SK-MEL-5 (cell line): Measurements from ENCODE around the gene UBR3. TPM values are rescaled to one million over a fixed set of nuclear protein-coding genes. Genes with fewer than 3 reads are reported as not detected.
"Not testable (repeated sequence)": the region's sequence is repeated elsewhere in the genome, so short reads cannot be mapped to it uniquely, and the experiment has no call there.

ENCODE experiments used
- DNase-seq: peaks from one replicate; pipeline ENCODE4 v3.0.0-alpha.2; 2016; ENCODE audit warnings: low read depth, low spot score
- in situ Hi-C: cut with HindIII; loops from 2 replicates; pipeline ENCODE4 v1.10.0; 2016; ENCODE audit warnings: low sequenced_read_pairs, high pct_unique_total_duplicates, low pct_unique_long_range_greater_than_20kb
- polyA plus RNA-seq, 2 experiments: library from polyadenylated mRNA; depleted of rRNA; stranded (reverse); fragments of >200 nt; gene quantifications; 2 replicates each; pipeline ENCODE4 v1.2.3, GENCODE V29; 2015
- total RNA-seq: library from RNA; depleted of rRNA; stranded (reverse); fragments of >200 nt; shearing (Covaris generic); gene quantifications from 2 replicates; pipeline ENCODE4 v1.2.3, GENCODE V29; 2014; rRNA removed

UBR3 gene, protein sequence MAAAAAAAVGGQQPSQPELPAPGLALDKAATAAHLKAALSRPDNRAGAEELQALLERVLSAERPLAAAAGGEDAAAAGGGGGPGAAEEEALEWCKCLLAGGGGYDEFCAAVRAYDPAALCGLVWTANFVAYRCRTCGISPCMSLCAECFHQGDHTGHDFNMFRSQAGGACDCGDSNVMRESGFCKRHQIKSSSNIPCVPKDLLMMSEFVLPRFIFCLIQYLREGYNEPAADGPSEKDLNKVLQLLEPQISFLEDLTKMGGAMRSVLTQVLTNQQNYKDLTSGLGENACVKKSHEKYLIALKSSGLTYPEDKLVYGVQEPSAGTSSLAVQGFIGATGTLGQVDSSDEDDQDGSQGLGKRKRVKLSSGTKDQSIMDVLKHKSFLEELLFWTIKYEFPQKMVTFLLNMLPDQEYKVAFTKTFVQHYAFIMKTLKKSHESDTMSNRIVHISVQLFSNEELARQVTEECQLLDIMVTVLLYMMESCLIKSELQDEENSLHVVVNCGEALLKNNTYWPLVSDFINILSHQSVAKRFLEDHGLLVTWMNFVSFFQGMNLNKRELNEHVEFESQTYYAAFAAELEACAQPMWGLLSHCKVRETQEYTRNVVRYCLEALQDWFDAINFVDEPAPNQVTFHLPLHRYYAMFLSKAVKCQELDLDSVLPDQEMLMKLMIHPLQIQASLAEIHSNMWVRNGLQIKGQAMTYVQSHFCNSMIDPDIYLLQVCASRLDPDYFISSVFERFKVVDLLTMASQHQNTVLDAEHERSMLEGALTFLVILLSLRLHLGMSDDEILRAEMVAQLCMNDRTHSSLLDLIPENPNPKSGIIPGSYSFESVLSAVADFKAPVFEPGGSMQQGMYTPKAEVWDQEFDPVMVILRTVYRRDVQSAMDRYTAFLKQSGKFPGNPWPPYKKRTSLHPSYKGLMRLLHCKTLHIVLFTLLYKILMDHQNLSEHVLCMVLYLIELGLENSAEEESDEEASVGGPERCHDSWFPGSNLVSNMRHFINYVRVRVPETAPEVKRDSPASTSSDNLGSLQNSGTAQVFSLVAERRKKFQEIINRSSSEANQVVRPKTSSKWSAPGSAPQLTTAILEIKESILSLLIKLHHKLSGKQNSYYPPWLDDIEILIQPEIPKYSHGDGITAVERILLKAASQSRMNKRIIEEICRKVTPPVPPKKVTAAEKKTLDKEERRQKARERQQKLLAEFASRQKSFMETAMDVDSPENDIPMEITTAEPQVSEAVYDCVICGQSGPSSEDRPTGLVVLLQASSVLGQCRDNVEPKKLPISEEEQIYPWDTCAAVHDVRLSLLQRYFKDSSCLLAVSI (N-terminal part only)
- total RNA-seq, result 14.7 and 16.3 TPM in 2 replicates
- polyA plus RNA-seq (2015; cell fraction: cytosol; rRNA removed), result 12.0 and 16.4 TPM in 2 replicates
- 15.1 and 24.4 TPM in 2 replicates for polyA plus RNA-seq (2015; cell fraction: nucleus; rRNA removed)

DNA sequence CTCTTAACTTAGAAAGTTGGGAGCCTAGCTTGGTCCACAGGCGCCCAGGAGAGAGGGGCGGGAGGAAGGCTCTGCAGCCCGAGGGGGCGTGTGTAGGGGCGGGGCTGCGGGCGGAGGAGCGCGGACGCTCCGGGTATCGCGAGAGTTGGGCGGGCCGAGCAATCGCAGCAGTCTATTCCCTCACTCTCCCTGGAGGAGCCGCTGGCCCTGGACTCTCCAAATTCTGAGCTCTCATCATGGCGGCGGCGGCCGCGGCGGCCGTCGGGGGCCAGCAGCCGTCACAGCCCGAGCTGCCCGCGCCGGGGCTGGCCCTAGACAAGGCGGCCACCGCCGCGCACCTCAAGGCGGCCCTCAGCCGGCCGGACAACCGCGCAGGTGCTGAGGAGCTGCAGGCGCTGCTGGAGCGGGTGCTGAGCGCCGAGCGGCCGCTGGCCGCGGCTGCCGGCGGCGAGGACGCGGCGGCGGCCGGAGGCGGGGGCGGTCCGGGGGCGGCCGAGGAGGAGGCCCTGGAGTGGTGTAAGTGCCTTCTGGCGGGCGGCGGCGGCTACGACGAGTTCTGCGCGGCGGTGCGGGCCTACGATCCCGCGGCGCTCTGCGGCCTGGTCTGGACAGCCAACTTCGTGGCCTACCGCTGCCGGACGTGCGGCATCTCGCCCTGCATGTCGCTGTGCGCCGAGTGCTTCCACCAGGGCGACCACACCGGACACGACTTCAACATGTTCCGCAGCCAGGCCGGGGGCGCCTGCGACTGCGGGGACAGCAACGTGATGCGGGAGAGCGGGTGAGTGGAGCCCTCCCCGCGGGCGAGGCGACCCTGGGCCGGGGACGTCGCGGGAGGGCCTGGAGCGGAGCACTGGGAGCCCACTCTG is at the start of gene UBR3:
Gene UBR3, plus strand, starts transcription at position 183 of the 869 bp plus-strand sequence. Its CDS starts 54 bp downstream, at position 237.
- peak; percentile 91 for DNase-seq
- in situ Hi-C loops, result no loop called here

DNA sequence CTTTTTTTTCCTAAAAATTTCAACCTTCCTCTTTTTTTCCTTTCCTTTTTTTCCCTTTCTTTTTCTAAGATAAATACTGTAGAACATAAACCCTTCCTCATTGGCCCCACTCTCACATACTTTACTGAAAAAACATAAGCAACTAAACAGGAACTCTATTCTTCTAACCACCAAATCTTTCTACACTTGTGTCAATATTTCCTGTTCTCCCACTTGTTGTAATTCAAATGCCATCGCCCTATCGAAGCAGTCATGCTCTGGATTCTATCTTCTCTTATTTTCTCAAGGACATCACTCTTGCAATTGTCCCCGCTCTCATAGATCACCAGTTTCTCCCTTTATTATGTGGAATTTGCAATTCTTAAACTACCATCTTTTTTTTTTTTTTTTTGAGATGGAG is 48.8 kb upstream of the UBR3 start:
- in situ Hi-C loops, result no loop called here

DNA sequence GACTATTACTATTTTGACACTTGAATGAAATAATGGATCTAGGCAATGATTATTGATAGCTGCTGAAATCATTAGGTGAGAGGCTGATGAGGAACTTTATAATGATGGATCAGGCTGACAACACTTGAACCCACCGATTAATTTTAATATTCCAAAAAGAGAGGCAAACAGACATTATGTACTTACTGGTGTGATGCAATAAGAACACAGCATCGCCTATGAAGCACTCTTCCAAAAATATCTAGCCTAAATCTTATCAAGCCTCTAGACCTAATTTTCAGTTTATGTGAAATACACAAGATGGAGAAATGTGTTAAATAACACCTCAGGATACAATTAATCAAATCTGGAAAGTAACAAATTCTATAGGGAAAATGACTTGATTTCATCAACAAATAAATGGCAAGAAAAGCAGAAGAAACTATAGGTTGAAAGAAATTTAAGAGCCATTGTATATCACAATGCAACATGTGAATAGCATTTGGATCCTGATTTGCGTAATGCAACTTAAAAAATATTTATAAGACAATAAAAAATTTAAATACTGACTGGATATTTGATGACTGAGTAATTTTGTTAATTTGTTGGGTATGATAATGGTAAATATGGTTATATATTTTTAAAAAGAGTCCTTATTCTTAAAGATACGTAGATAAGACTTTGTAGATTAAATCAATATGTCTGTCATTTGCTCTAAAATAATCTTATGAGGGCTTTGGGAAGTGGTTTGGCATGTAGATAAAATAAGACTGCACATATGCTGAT is 45.8 kb upstream of the UBR3 start:
- no peak for DNase-seq

More for the DNA sequence above, 48.8 kb upstream of the UBR3 start:
- DNase-seq, result no peak

DNA sequence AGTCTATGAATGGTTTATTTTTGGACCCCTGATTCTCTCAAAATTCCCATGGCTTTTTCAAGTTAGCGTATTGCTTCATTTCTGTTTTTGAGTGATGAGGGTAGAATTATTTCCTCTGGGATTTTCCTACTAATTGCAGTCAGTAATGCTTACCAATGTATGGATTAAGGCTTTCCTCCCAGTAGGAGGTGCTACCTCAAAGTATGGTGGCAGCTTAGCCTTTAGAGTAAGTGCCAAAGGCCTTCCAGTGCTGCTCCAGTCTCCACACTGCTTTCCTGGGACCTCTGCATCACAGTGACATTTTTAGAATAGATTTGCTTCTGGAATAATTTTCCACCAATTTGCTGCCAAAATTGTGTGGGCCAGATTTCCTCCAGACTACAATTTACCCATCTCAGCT is 44.7 kb upstream of the UBR3 start:
- no peak for DNase-seq
- in situ Hi-C loops, result no loop called here

More for the DNA sequence above, 45.8 kb upstream of the UBR3 start:
- in situ Hi-C loops, result no loop called here

DNA sequence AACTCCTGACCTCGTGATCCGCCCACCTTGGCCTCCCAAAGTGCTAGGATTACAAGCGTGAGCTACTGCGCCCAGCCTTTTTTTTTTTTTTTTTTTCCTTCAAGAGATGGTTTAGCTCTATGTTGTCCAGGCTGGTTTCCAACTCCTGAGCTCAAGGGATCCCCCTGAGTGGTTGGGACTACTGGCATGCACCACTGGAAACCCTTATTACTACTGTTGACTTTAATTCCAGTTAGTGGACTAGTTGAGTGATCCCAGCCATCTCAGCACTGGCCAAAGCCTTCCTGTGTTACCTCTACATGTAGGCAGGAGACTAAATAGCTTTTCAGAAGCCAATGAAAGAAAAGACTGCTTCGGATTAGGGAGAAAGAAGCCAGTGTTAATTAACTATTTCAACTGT is 36.7 kb upstream of the UBR3 start:
- no peak for DNase-seq
- in situ Hi-C loops, result no loop called here

DNA sequence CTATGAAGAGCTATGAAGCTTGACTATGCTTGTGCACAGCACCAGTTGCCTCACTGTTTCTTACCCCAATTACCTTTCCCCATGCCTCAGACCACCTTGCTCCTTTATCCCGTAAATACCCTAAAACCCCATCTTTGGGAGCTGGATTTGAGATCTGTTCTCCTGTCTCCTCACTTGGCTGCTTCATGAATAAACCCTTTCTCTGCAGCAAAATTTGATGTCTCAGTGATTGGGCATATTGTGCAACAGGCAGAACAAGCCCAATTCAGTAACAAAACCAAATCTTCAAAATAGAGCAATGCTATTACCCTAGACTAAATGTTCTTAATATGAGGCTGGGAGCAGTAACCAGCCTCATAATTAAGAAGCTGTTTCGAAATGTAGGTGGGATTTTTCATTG is 32.1 kb upstream of the UBR3 start:
- DNase-seq, result no peak
- in situ Hi-C loops, result no loop called here

DNA sequence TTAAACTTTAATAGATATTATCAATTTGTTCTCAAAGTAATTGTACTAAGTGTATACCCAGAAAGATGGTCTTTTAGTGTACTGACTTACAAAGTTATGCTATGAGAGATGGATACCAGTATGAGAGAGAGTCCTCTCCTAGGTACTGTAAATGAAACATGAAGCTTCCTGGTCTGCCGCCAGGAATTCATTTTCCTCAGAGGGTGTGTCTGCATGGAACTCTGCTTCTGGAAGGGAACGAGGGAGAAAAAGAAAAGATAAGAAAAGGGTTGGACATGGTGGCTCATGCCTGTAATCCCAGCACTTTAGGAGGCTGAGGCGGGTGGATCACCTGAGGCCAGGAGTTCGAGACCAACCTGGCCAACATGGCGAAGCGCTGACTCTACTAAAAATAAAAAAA is 30.8 kb upstream of the UBR3 start:
- no peak for DNase-seq
- in situ Hi-C loops, result no loop called here

DNA sequence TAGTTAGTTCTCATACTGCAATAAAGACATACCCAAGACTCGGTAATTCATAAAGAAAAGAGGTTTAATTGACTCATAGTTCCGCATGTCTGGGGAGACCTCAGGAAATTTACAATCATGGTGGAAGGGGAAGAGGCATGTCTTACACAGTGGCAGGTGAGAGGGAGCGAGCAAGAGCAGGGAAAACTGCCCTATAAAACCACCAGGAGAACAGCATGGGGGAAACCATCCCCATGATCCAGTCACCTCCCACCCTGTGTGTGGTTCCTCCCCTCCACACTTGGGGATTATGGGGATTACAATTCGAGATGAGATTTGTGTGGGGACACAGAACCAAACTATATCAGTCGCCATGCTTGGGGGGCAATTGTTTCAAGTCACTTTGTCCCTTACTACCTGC is 29.7 kb upstream of the UBR3 start:
- in situ Hi-C loops, result no loop called here
- DNase-seq, result no peak

DNA sequence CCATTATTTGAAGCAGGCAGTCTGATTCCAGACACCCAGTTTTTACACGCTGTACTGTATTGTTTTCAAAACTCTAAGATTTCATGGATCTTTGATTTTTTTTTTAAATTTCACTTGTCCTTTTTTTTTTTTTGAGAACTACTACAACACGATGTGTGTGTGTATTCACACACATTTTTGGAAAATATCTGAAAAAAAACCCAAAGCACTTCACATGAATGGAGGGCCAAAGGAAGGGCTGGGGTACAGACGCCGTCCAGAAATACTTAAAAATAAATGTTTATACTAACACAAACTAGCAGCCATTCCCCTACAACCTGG is 28.9 kb upstream of the UBR3 start:
- DNase-seq, result no peak
- in situ Hi-C loops, result no loop called here

DNA sequence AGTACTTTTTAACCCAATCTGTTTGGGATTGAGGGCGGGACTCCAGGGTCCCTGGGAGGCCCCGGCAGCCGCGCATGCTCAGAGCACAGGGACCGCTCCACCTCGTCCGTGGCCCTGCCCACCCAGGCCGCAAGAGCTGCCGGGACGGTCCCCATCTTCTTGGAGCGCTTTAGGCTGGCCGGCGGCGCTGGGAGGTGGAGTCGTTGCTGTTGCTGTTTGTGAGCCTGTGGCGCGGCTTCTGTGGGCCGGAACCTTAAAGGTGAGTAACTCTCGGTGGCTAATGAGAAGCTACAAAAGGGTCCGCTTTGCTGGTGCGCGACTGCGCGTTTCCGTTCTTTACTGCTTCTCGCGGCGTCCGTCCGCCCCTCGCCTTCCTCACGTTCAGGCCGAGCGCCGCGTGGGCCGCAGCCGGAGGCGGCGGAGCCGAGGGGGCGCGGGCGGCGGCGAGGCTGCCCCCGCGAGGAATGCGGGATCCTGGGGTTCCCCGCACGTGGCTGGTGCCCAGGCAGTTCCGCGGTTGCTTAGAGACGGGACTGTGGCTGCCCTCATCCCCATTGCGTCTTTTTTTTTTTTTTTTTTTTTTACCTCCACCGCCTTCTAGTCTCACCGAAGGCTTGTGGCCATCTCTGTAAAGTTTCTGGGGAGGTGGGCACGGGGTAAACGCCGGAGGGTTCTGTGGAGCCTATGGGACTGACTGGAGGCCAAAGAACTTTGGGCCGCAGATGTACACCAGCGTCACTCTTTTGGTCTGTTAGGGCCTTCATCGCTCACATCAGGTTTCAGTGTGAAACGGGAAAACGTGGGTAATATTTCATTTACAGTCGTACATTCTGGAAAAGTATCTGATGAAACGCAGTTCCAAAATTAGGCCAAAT is 28.3 kb upstream of the UBR3 start, which contains the start of gene SSB:
Gene SSB, plus strand, starts transcription at position 154 of the 875 bp plus-strand sequence. CDS start 2,090 bp downstream, outside the sequence.
- in situ Hi-C loops, result no loop called here
- DNase-seq, result peak; percentile 84

DNA sequence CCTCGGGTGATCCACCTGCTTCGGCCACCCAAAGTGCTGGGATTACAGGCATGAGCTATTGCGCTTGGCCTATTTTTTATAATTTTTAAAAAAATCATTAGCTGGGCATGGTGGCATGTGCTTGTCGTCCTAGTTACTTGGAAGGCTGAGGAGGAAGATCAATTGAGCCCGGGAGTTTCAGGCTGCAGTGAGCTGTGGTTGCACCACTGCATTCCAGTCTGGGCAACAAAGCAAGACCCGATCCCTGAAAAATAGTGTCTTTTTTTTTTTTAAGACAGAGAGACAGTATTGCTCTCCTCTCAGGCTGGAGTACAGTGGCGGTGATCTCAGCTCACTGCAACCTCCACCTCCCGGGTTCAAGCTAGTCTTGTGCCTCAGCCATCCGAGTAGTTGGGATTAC is 23.8 kb upstream of the UBR3 start:
- in situ Hi-C loops, result no loop called here
- DNase-seq, result no peak

DNA sequence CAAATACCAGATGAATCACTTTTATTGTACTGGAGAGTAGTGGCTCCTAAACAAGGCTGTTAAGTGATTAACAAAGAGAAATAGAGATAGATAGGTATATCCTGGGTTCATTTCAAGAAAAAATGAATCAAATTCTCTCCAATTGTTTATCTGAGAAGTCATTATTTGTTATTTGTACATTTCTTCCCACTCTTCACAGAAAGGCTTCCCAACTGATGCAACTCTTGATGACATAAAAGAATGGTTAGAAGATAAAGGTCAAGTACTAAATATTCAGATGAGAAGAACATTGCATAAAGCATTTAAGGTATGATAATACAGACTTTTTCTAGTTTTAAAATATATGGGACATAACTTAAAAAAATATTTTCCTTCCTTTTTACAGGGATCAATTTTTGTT is 20.7 kb upstream of the UBR3 start:
- no peak for DNase-seq
- in situ Hi-C loops, result no loop called here

DNA sequence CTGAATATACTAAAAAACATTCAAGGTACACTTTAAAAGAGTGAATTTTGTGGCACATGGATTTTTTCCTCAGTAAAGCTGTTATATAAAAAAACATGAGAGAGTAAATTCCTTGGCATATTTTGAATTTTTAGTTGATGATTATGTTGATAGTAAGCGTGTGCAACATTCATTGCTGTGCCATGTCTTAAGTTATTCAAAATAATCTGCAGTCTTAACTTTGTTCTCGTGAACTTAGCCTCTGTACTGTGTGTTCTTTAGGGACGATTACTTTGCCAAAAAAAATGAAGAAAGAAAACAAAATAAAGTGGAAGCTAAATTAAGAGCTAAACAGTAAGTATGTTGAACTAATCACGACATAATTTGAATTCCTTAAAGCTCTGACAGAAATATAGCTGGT is 19.0 kb upstream of the UBR3 start:
- in situ Hi-C loops, result no loop called here

DNA sequence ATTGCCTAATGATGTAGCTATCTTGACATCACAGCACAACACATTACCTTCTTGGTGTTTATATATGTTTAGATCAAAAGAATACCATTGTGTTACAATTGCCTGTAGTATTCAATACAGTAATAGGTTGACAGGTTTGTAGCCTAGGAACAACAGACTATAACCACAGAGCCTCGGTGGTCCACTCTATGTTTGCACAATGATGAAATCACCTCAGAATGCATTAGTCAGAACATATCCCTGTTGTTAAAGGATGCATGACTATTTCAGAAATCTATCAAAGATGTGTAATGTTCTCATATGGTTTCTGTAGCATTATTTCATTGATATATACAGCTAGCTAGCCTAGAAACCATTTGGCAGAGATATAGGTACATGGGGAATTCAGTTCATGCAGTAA is 11.4 kb upstream of the UBR3 start:
- DNase-seq, result no peak

More for the DNA sequence above, 19.0 kb upstream of the UBR3 start:
- DNase-seq, result no peak

DNA sequence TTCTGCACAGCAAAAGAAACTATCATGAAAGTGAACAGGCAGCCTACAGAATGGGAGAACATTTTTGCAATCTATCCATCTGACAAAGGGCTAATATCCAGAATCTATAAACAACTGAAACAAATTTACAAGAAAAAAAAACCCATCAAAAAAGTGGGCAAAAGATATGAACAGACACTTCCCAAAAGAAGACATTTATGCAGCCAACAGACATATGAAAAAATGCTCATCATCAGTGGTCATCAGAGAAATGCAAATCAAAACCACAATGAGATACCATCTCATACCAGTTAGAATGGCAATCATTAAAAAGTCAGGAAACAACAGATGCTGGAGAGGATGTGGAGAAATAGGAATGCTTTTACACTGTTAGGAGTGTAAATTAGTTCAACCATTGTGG is 10.3 kb upstream of the UBR3 start:
- DNase-seq, in situ Hi-C loops: not testable (repeated sequence)

More for the DNA sequence above, 11.4 kb upstream of the UBR3 start:
- in situ Hi-C loops, result no loop called here
